Right lobe of liver (tissue), 6 donors: Measurements from ENCODE around the gene TCN1. TPM values are rescaled to one million over a fixed set of nuclear protein-coding genes. Genes with fewer than 3 reads are reported as not detected.
"Not testable (repeated sequence)": the region's sequence is repeated elsewhere in the genome, so short reads cannot be mapped to it uniquely, and the experiment has no call there.

ENCODE experiments used
- ATAC-seq, 4 donors: fragments of 200-7000 bp; cut with Tn5 transposase; one replicate each; pipeline ENCODE4 v1.9.1; 2020; ENCODE audit warnings: mild to moderate bottlenecking in 4 of 4, moderate library complexity in 4 of 4
- DNase-seq, 3 donors: peaks; one replicate each; pipeline ENCODE4 v3.0.0-alpha.2; 2020
- H3K27ac ChIP-seq, 3 donors: fragments of 200-600 bp; one replicate each; pipeline ENCODE4 v1.8.0; 2022
- H3K27me3 ChIP-seq, 2 donors: fragments of 200-600 bp; one replicate each; pipeline ENCODE4 v1.8.0; 2022
- H3K36me3 ChIP-seq, 4 donors: fragments of 200-600 bp; sonication (generic) in 1 of 4; one replicate each; pipeline versions ENCODE4 v1.5.1 to v1.8.0; 2017 to 2022; ENCODE audit warnings: control low read depth in 1 of 4
- H3K4me1 ChIP-seq, 4 donors: fragments of 200-600 bp; sonication (generic) in 1 of 4; one replicate each; pipeline versions ENCODE4 v1.5.1 to v1.8.0; 2017 to 2022; ENCODE audit warnings: control low read depth in 1 of 4
- H3K4me3 ChIP-seq, 3 donors: fragments of 200-600 bp; one replicate each; pipeline ENCODE4 v1.8.0; 2022
- H3K9me3 ChIP-seq, 4 donors: fragments of 200-600 bp; sonication (generic) in 1 of 4; one replicate each; pipeline versions ENCODE4 v1.5.1 to v1.8.0; 2017 to 2022; ENCODE audit warnings: control low read depth in 1 of 4
- CTCF ChIP-seq, 4 donors: fragments of 200-600 bp in 3 of 4; fragments of 450-650 bp in 1 of 4; IDR thresholded peaks; one replicate each; pipeline versions ENCODE4 v1.5.1 to v1.8.0; 2016 to 2022; ENCODE audit warnings: antibody characterized with exemption in 4 of 4, mild to moderate bottlenecking in 2 of 4
- POLR2A ChIP-seq: fragments of 450-650 bp; IDR thresholded peaks from one replicate; pipeline ENCODE4 v1.6.1; 2017; ENCODE audit warnings: antibody characterized with exemption, mild to moderate bottlenecking
- WGBS: methylation state at CpG from one replicate; pipeline ENCODE4 v1.1.6; 2018; ENCODE audit warnings: low coverage, low lambda C conversion rate; ENCODE audit not compliant: insufficient coverage; ENCODE audit errors: missing lambda C conversion rate; 5-methylcytosine and 5-hydroxymethylcytosine counted together
- intact Hi-C, 2 donors: fragments of 100-400 bp; cut with DNase I; formaldehyde crosslinking; loops; one replicate each; pipeline versions ENCODE4 v1.11.2 to v1.14.1; 2022
- total RNA-seq, 6 experiments: library from RNA; depleted of rRNA in 2 of 6; stranded (reverse); fragments of >200 nt in 2 of 6; fragmentation: NEBNext Ultra II Directional in 3 of 6; extraction: Animal tissue kit (Norgen Biotek cat#: 25700) in 3 of 6; gene quantifications; one replicate each; pipeline versions ENCODE4 v1.1.0 to v1.2.4, GENCODE V29; 2016 to 2023
- donor health status: DM: no; HTN: yes; CAD: no.
- donor health status: DM: no; HTN: no; CAD: no.
- donor health status: DM: no; HTN: no; CAD: no.
- donor health status: DM: no; HTN: yes; CAD: no.
- donor health status: DM: no; HTN: yes; CAD: no.

The TCN1 gene
- total RNA-seq, 6 experiments from 2014 or later, result 0.55 to 0.62 TPM; not detected in 4

GRCh38 chr11:59849129-59849528 is 17.2 kb downstream of the TCN1 start:
- 13% methylated on average over 2 of the region's 2 CpGs for WGBS
- intact Hi-C loops, result no loop called here
- ATAC-seq, result peak in 2 of 4 donors; percentile 45 to 76

GRCh38 chr11:59848439-59848838 is 17.8 kb downstream of the TCN1 start:
- intact Hi-C loops, DNase-seq, H3K27ac ChIP-seq, H3K36me3 ChIP-seq, H3K9me3 ChIP-seq, H3K4me3 ChIP-seq, H3K27me3 ChIP-seq, H3K4me1 ChIP-seq, ATAC-seq: not testable (repeated sequence)
- WGBS, result 77% methylated on average over 6 of the region's 6 CpGs

More at GRCh38 chr11:59849129-59849528, 17.2 kb downstream of the TCN1 start:
- no peak for DNase-seq
- TF ChIP-seq CTCF (IDR thresholded peaks at IDR 0.05) (no peak), POLR2A (no peak)
- H3K36me3 ChIP-seq, result no peaks in the 10 kb centered on the region
- H3K27me3 ChIP-seq, result no peaks in the 10 kb centered on the region
- no peak overlapping the region for H3K4me3 ChIP-seq
- H3K27ac ChIP-seq, result no peak overlapping the region
- no peaks in the 10 kb centered on the region for H3K4me1 ChIP-seq
- H3K9me3 ChIP-seq, result no peaks in the 10 kb centered on the region

- no peak for ATAC-seq
- Histone ChIP-seq H3K36me3 (no peaks in the 10 kb centered on the region), H3K9me3 (no peaks in the 10 kb centered on the region), H3K27me3 (no peaks in the 10 kb centered on the region), H3K27ac (no peak overlapping the region), H3K4me1 (no peaks in the 10 kb centered on the region), H3K4me3 (no peak overlapping the region)
- DNase-seq, result no peak
- TF ChIP-seq CTCF (IDR thresholded peaks at IDR 0.05) (no peak), POLR2A (no peak)
- intact Hi-C loops, result no loop called here
- 57% methylated on average over 3 of the region's 3 CpGs for WGBS
Measured at GRCh38 chr11:59847626-59848025, 18.7 kb downstream of the TCN1 start.

- DNase-seq (no peak), ATAC-seq (no peak)
- TF ChIP-seq POLR2A (no peak), CTCF (IDR thresholded peaks at IDR 0.05) (no peak)
- 65% methylated on average over 5 of the region's 5 CpGs for WGBS
- Histone ChIP-seq H3K4me3 (no peak overlapping the region), H3K4me1 (no peaks in the 10 kb centered on the region), H3K27ac (no peak overlapping the region), H3K36me3 (no peaks in the 10 kb centered on the region), H3K9me3 (no peaks in the 10 kb centered on the region), H3K27me3 (no peaks in the 10 kb centered on the region)
- intact Hi-C loops, result no loop called here
Measured at GRCh38 chr11:59846556-59846955, 19.7 kb downstream of the TCN1 start.

GRCh38 chr11:59845399-59845798 is 20.9 kb downstream of the TCN1 start, which contains the start of gene CBLIF:
Gene CBLIF, minus strand, starts transcription at chr11:59845499. Its CDS starts 46 bp downstream, at chr11:59845453.
- Histone ChIP-seq H3K27me3 (no peaks in the 10 kb centered on the region), H3K27ac (no peak within 1 kb of the TSS), H3K4me3 (no peak within 1 kb of the TSS), H3K36me3 (no peaks in the 10 kb centered on the region), H3K9me3 (no peaks in the 10 kb centered on the region), H3K4me1 (no peaks in the 10 kb centered on the region)
- intact Hi-C loops, result no loop called here
- TF ChIP-seq POLR2A, result no peak
- TF ChIP-seq CTCF (IDR thresholded peaks at IDR 0.05), result no peak
- ATAC-seq (no peak), DNase-seq (no peak)
- 76% methylated on average over 4 of the region's 4 CpGs for WGBS
